Caco-2 (cell line): Measurements from ENCODE around the gene PLD2. TPM values are rescaled to one million over a fixed set of nuclear protein-coding genes. Genes with fewer than 3 reads are reported as not detected.
A peak's percentile ranks its signal among the peaks of the same experiment; 100 is the strongest.

Source experiments
- BruUV-seq: library from RNA; stranded (reverse); fragments of 400-500 nt; replicated peaks from 2 replicates; lab custom pipeline; 2021; lab: Mats Ljungman, UMichigan
- CTCF ChIA-PET: fragments of 300-600 bp; sonication (Branson Sonifier 250); formaldehyde crosslinking; loops from one replicate; lab custom pipeline; 2022; ENCODE audit warnings: antibody characterized with exemption; lab: Charles Lee
- POLR2A ChIA-PET: fragments of 300-600 bp; sonication (Branson Sonifier 250); formaldehyde crosslinking; loops from one replicate; lab custom pipeline; 2022; ENCODE audit warnings: antibody characterized with exemption; lab: Charles Lee
- DNase-seq, 2 experiments: peaks; one replicate each; pipeline versions ENCODE4 v3.0.0 to v3.0.0-alpha.2; 2020 to 2022
- H3K27me3 ChIP-seq: replicated peaks from 2 replicates; pipeline ENCODE4 v1.6.0; 2011; ENCODE audit warnings: low read length; ENCODE audit not compliant: control insufficient read depth, insufficient read depth
- H3K36me3 ChIP-seq: 2 replicates; pipeline ENCODE4 v1.5.1; 2011; ENCODE audit warnings: low read length; ENCODE audit not compliant: control insufficient read depth, insufficient read depth
- H3K4me1 ChIP-seq: fragments of 250-450 bp; sonication (Bioruptor Pico); 2 replicates; pipeline ENCODE4 v1.5.1; 2020; ENCODE audit warnings: mild to moderate bottlenecking
- H3K4me3 ChIP-seq: 2 replicates; pipeline ENCODE4 v1.5.1; 2011; ENCODE audit warnings: low read depth, mild to moderate bottlenecking, control low read depth, low read length
- H3K9me3 ChIP-seq: fragments of 250-450 bp; sonication (Bioruptor Pico); 2 replicates; pipeline ENCODE4 v1.5.1; 2020; ENCODE audit warnings: mild to moderate bottlenecking, moderate library complexity
- H3K27ac Mint-ChIP-seq: one replicate; pipeline ENCODE4 v1.8.0; 2022; ENCODE audit warnings: mixed read lengths; ENCODE audit not compliant: unreplicated experiment
- H3K27me3 Mint-ChIP-seq: one replicate; pipeline ENCODE4 v1.8.0; 2022; ENCODE audit warnings: mixed read lengths; ENCODE audit not compliant: insufficient read depth, unreplicated experiment
- H3K36me3 Mint-ChIP-seq: one replicate; pipeline ENCODE4 v1.8.0; 2022; ENCODE audit warnings: mild to moderate bottlenecking, mixed read lengths; ENCODE audit not compliant: insufficient read depth, unreplicated experiment
- H3K4me1 Mint-ChIP-seq: one replicate; pipeline ENCODE4 v1.8.0; 2022; ENCODE audit warnings: low read depth, mixed read lengths; ENCODE audit not compliant: unreplicated experiment
- H3K4me3 Mint-ChIP-seq: one replicate; pipeline ENCODE4 v1.8.0; 2022; ENCODE audit warnings: mild to moderate bottlenecking, moderate library complexity, mixed read lengths; ENCODE audit not compliant: unreplicated experiment
- H3K9me3 Mint-ChIP-seq: one replicate; pipeline ENCODE4 v1.8.0; 2022; ENCODE audit warnings: mixed read lengths; ENCODE audit not compliant: unreplicated experiment
- CTCF ChIP-seq, 2 experiments: fragments of 200-600 bp in 1 of 2; IDR thresholded peaks; 1 replicate in 1 of 2; 2 replicates in 1 of 2; pipeline versions ENCODE4 v1.5.1 to v1.8.0; 2011 to 2022; ENCODE audit warnings: antibody characterized with exemption in 1 of 2, control low read depth in 1 of 2, inconsistent platforms in 1 of 2, low read depth in 1 of 2, low read length in 1 of 2, mild to moderate bottlenecking in 1 of 2, moderate library complexity in 1 of 2; ENCODE audit not compliant: insufficient read depth in 1 of 2, severe bottlenecking in 1 of 2, unreplicated experiment in 1 of 2
- intact Hi-C: fragments of 100-400 bp; cut with micrococcal nuclease; formaldehyde crosslinking; loops from one replicate; pipeline ENCODE4 v1.10.0; 2022; ENCODE audit not compliant: unreplicated experiment
- total RNA-seq: library from RNA; stranded (reverse); gene quantifications from 2 replicates; pipeline ENCODE4 v1.2.3, GENCODE V29; 2022

PLD2 gene
- total RNA-seq, 1 experiment from 2014 or later = 47.2 TPM

- H3K36me3 ChIP-seq = no peaks in the 10 kb centered on the region
- CTCF ChIA-PET = no interaction called here
- peaks cover 22% of the 10 kb centered on the region for H3K4me1 ChIP-seq
- Mint-ChIP-seq H3K9me3 (no peaks in the 10 kb centered on the region), H3K27me3 (no peaks in the 10 kb centered on the region), H3K4me1 (peaks cover 28% of the 10 kb centered on the region), H3K36me3 (peaks cover 15% of the 10 kb centered on the region), H3K4me3 (no peak overlapping the region), H3K27ac (peak overlapping the region; percentile 33)
- H3K9me3 ChIP-seq = no peaks in the 10 kb centered on the region
- intact Hi-C loops = no loop called here
- DNase-seq = no peak
- POLR2A ChIA-PET = no interaction called here
- BruUV-seq = no TSS peak
- no peaks in the 10 kb centered on the region for H3K27me3 ChIP-seq
- TF ChIP-seq CTCF (IDR thresholded peaks at IDR 0.05; ENCODE audit: insufficient read depth in 1 of 2, low read depth in 1 of 2, low read length in 1 of 2, severe bottlenecking in 1 of 2, unreplicated experiment in 1 of 2) = no peak
- H3K4me3 ChIP-seq = no peak overlapping the region
These were observed 43.3 kb downstream of the PLD2 start for GRCh38 chr17:4850246-4850645.

- intact Hi-C loops = no loop called here
- no peak for TF ChIP-seq CTCF (IDR thresholded peaks at IDR 0.05; ENCODE audit: insufficient read depth in 1 of 2, low read depth in 1 of 2, low read length in 1 of 2, severe bottlenecking in 1 of 2, unreplicated experiment in 1 of 2)
- H3K36me3 ChIP-seq = no peaks in the 10 kb centered on the region
- CTCF ChIA-PET = no interaction called here
- Mint-ChIP-seq H3K36me3 (peaks cover 13% of the 10 kb centered on the region), H3K4me1 (peaks cover 28% of the 10 kb centered on the region), H3K9me3 (no peaks in the 10 kb centered on the region), H3K27me3 (no peaks in the 10 kb centered on the region), H3K27ac (peak overlapping the region; percentile 33), H3K4me3 (no peak overlapping the region)
- peaks cover 22% of the 10 kb centered on the region for H3K4me1 ChIP-seq
- H3K9me3 ChIP-seq = no peaks in the 10 kb centered on the region
- POLR2A ChIA-PET = no interaction called here
- no peaks in the 10 kb centered on the region for H3K27me3 ChIP-seq
- no peak for DNase-seq
- BruUV-seq = no TSS peak
- no peak overlapping the region for H3K4me3 ChIP-seq
These were observed 44.1 kb downstream of the PLD2 start for GRCh38 chr17:4851084-4851483.

GRCh38 chr17:4852567-4853207, 45.7 kb downstream of the PLD2 start:
- H3K9me3 Mint-ChIP-seq = no peaks in the 10 kb centered on the region
- CTCF ChIA-PET = no interaction called here

More at GRCh38 chr17:4852567-4853207, 45.7 kb downstream of the PLD2 start:
- peak overlapping the region; percentile 36 for H3K4me3 Mint-ChIP-seq
- no TSS peak for BruUV-seq
- Histone ChIP-seq H3K4me3 (no peak overlapping the region), H3K9me3 (no peaks in the 10 kb centered on the region), H3K36me3 (no peaks in the 10 kb centered on the region), H3K27me3 (no peaks in the 10 kb centered on the region), H3K4me1 (peaks cover 22% of the 10 kb centered on the region)
- H3K4me1 Mint-ChIP-seq = peaks cover 32% of the 10 kb centered on the region
- peak overlapping the region; percentile 33 for H3K27ac Mint-ChIP-seq
- DNase-seq = no peak
- POLR2A ChIA-PET = no interaction called here
- H3K27me3 Mint-ChIP-seq = no peaks in the 10 kb centered on the region
- intact Hi-C loops = no loop called here
- H3K36me3 Mint-ChIP-seq = peaks cover 20% of the 10 kb centered on the region
- no peak for TF ChIP-seq CTCF (IDR thresholded peaks at IDR 0.05; ENCODE audit: insufficient read depth in 1 of 2, low read depth in 1 of 2, low read length in 1 of 2, severe bottlenecking in 1 of 2, unreplicated experiment in 1 of 2)
